Neural progenitor cell (in vitro differentiated cells): Measurements from ENCODE around the gene QRFP.

ENCODE experiments used
- CTCF ChIP-seq: fragments of 200-600 bp; sonication (generic); IDR thresholded peaks from 2 replicates; pipeline ENCODE4 v1.5.1; 2017; ENCODE audit warnings: antibody characterized with exemption, mild to moderate bottlenecking
- EZH2 ChIP-seq: fragments of 200-600 bp; sonication (generic); IDR thresholded peaks from 2 replicates; pipeline ENCODE4 v1.6.1; 2017; ENCODE audit warnings: antibody characterized with exemption, mild to moderate bottlenecking, moderate library complexity
- EZH2phosphoT487 ChIP-seq: fragments of 200-600 bp; sonication (generic); IDR thresholded peaks from 2 replicates; pipeline ENCODE4 v1.6.1; 2017; ENCODE audit warnings: antibody characterized with exemption

- TF ChIP-seq CTCF (no peak), EZH2 (no peak), EZH2phosphoT487 (no peak)
Measured at GRCh38 chr9:130861372-130862180, 35.0 kb downstream of the QRFP start.
